H1 (cell line): ENCODE results near the gene LYPD6. TPM values are rescaled to one million over a fixed set of nuclear protein-coding genes. Genes with fewer than 3 reads are reported as not detected.

Source experiments
- CTCF ChIA-PET: fragments of 300-600 bp; sonication (Branson Sonifier 250); formaldehyde crosslinking; loops from one replicate; lab custom pipeline; 2021; ENCODE audit not compliant: partially characterized antibody; lab: Charles Lee
- POLR2A ChIA-PET: fragments of 300-600 bp; sonication (Branson Sonifier 250); formaldehyde crosslinking; loops from one replicate; lab custom pipeline; 2021; ENCODE audit warnings: inconsistent platforms; ENCODE audit not compliant: partially characterized antibody; lab: Charles Lee
- DNase-seq, 2 experiments: peaks; one replicate each; pipeline versions ENCODE4 v3.0.0 to v3.0.0-alpha.2; 2010 to 2022; ENCODE audit warnings: low spot score in 2 of 2, low read depth in 1 of 2, mixed read lengths in 1 of 2
- FAIRE-seq: peaks from 2 replicates; lab custom pipeline; 2011; peaks lifted over from hg19 to GRCh38; lab: Jason Lieb, UNC
- H2AFZ ChIP-seq: 2 replicates; pipeline ENCODE4 v1.8.1; 2012; ENCODE audit warnings: low read length, inconsistent platforms
- H2AK5ac ChIP-seq: 2 replicates; pipeline ENCODE4 v1.6.1; 2013; ENCODE audit warnings: low read depth, low read length
- H2BK120ac ChIP-seq: replicated peaks from 2 replicates; pipeline ENCODE3; 2013; ENCODE audit warnings: low read depth, low read length, inconsistent platforms
- H2BK12ac ChIP-seq: 2 replicates; pipeline ENCODE4 v1.6.1; 2013; ENCODE audit warnings: low read depth, low read length
- H2BK15ac ChIP-seq: 2 replicates; pipeline ENCODE4 v1.6.1; 2013; ENCODE audit warnings: low read length
- H2BK20ac ChIP-seq: 2 replicates; pipeline ENCODE4 v1.6.1; 2013; ENCODE audit warnings: low read length
- H2BK5ac ChIP-seq: 2 replicates; pipeline ENCODE4 v1.6.1; 2013; ENCODE audit warnings: low read depth, low read length
- H3K14ac ChIP-seq: 2 replicates; pipeline ENCODE4 v1.6.1; 2013; ENCODE audit warnings: inconsistent platforms; ENCODE audit not compliant: insufficient read length
- H3K18ac ChIP-seq: 2 replicates; pipeline ENCODE4 v1.6.1; 2013; ENCODE audit warnings: low read length; ENCODE audit errors: extremely low read depth
- H3K23ac ChIP-seq: 2 replicates; pipeline ENCODE4 v1.6.1; 2013; ENCODE audit warnings: inconsistent platforms; ENCODE audit not compliant: insufficient read length
- H3K23me2 ChIP-seq: 2 replicates; pipeline ENCODE4 v1.6.1; 2013; ENCODE audit warnings: low read depth, low read length
- H3K27ac ChIP-seq: 2 replicates; pipeline ENCODE4 v1.6.1; 2011; ENCODE audit warnings: low read depth, low read length, inconsistent platforms
- H3K27me3 ChIP-seq, 4 experiments: replicated peaks in 1 of 4; 1 replicate in 1 of 4; 2 replicates in 3 of 4; pipeline versions ENCODE4 v1.6.1 to v1.8.1; 2011 to 2013; ENCODE audit warnings: low read length in 3 of 4, mild to moderate bottlenecking in 3 of 4, inconsistent platforms in 2 of 4, mixed read lengths in 2 of 4, moderate library complexity in 1 of 4; ENCODE audit not compliant: control insufficient read depth in 3 of 4, insufficient read depth in 3 of 4; ENCODE audit errors: extremely low read depth in 1 of 4
- H3K36me3 ChIP-seq, 4 experiments: 2 replicates each; pipeline versions ENCODE4 v1.6.1 to v1.8.1; 2011 to 2013; ENCODE audit warnings: mild to moderate bottlenecking in 4 of 4, low read length in 3 of 4, moderate library complexity in 2 of 4, control low read depth in 1 of 4, inconsistent platforms in 1 of 4; ENCODE audit not compliant: insufficient read depth in 4 of 4, control insufficient read depth in 2 of 4
- H3K4ac ChIP-seq: replicated peaks from 2 replicates; pipeline ENCODE3; 2013; ENCODE audit warnings: low read length, low read depth, mixed read lengths, inconsistent platforms; ENCODE audit not compliant: insufficient read length
- H3K4me1 ChIP-seq, 4 experiments: replicated peaks in 1 of 4; 1 replicate in 1 of 4; 2 replicates in 3 of 4; pipeline versions ENCODE4 v1.6.1 to v1.8.1; 2011 to 2013; ENCODE audit warnings: low read length in 3 of 4, inconsistent platforms in 2 of 4, mixed read lengths in 1 of 4; ENCODE audit not compliant: insufficient read depth in 4 of 4, control insufficient read depth in 3 of 4
- H3K4me2 ChIP-seq, 2 experiments: 2 replicates each; pipeline versions ENCODE4 v1.6.1 to v1.8.1; 2011 to 2013; ENCODE audit warnings: low read depth in 2 of 2, low read length in 2 of 2, control low read depth in 1 of 2, inconsistent platforms in 1 of 2, mild to moderate bottlenecking in 1 of 2; ENCODE audit not compliant: insufficient read depth in 1 of 2
- H3K4me3 ChIP-seq, 4 experiments: fragments of 200-600, 300-600 bp in 1 of 4; sonication (generic), shearing (Covaris generic), sonication (Bioruptor Twin) in 1 of 4; 2 replicates each; pipeline versions ENCODE4 v1.5.1 to v1.8.1; 2011 to 2016; ENCODE audit warnings: low read length in 4 of 4, low read depth in 3 of 4, control low read depth in 2 of 4, inconsistent platforms in 2 of 4, mild to moderate bottlenecking in 2 of 4, mixed read lengths in 1 of 4, moderate library complexity in 1 of 4; ENCODE audit not compliant: insufficient read depth in 2 of 4; ENCODE audit errors: extremely low read depth in 1 of 4
- H3K56ac ChIP-seq: replicated peaks from 2 replicates; pipeline ENCODE3; 2013; ENCODE audit warnings: low read depth, mild to moderate bottlenecking, mixed read lengths, low read length, inconsistent platforms; ENCODE audit not compliant: insufficient read length
- H3K79me1 ChIP-seq: 2 replicates; pipeline ENCODE4 v1.6.1; 2013; ENCODE audit warnings: low read depth, low read length, control low read depth
- H3K79me2 ChIP-seq, 2 experiments: 2 replicates each; pipeline versions ENCODE4 v1.6.1 to v1.8.1; 2012 to 2013; ENCODE audit warnings: low read length in 2 of 2, mild to moderate bottlenecking in 2 of 2, inconsistent platforms in 1 of 2; ENCODE audit not compliant: insufficient read depth in 2 of 2, control insufficient read depth in 1 of 2
- H3K9ac ChIP-seq, 4 experiments: replicated peaks in 1 of 4; 1 replicate in 1 of 4; 2 replicates in 3 of 4; pipeline versions ENCODE4 v1.6.1 to v1.8.1; 2011 to 2013; ENCODE audit warnings: low read depth in 3 of 4, low read length in 3 of 4, control low read depth in 2 of 4, mild to moderate bottlenecking in 2 of 4, moderate library complexity in 2 of 4, inconsistent platforms in 1 of 4; ENCODE audit errors: extremely low read depth in 1 of 4
- H3K9me3 ChIP-seq, 2 experiments: 2 replicates each; pipeline versions ENCODE4 v1.6.1 to v1.8.1; 2012 to 2013; ENCODE audit warnings: mild to moderate bottlenecking in 2 of 2, moderate library complexity in 2 of 2, control low read depth in 1 of 2, inconsistent platforms in 1 of 2, low read depth in 1 of 2, low read length in 1 of 2, mixed read lengths in 1 of 2; ENCODE audit not compliant: insufficient read depth in 2 of 2
- H4K20me1 ChIP-seq, 2 experiments: replicated peaks in 1 of 2; 2 replicates each; pipeline versions ENCODE3 to v1.8.1; 2011 to 2013; ENCODE audit warnings: inconsistent platforms in 2 of 2, low read length in 2 of 2, mild to moderate bottlenecking in 1 of 2; ENCODE audit not compliant: insufficient read depth in 2 of 2, control insufficient read depth in 1 of 2
- H4K5ac ChIP-seq: 2 replicates; pipeline ENCODE4 v1.6.1; 2013; ENCODE audit warnings: low read length, low read depth, mixed read lengths, inconsistent platforms; ENCODE audit not compliant: insufficient read length
- H4K8ac ChIP-seq: 2 replicates; pipeline ENCODE4 v1.8.0; 2013; ENCODE audit warnings: mild to moderate bottlenecking, moderate library complexity, low read length, inconsistent platforms; ENCODE audit not compliant: insufficient read depth; ENCODE audit errors: extremely low read depth
- H4K91ac ChIP-seq: replicated peaks from 2 replicates; pipeline ENCODE3; 2013; ENCODE audit warnings: low read length, mixed read lengths, inconsistent platforms; ENCODE audit not compliant: insufficient read length
- BACH1 ChIP-seq: IDR thresholded peaks from 2 replicates; pipeline ENCODE4 v1.6.1; 2012; ENCODE audit warnings: low read length, improper control_type of control experiment
- CHD1 ChIP-seq: IDR thresholded peaks from 2 replicates; pipeline ENCODE4 v1.6.1; 2012; ENCODE audit warnings: low read depth, low read length, improper control_type of control experiment
- EGR1 ChIP-seq: IDR thresholded peaks from 2 replicates; pipeline ENCODE4 v1.6.1; 2011; ENCODE audit warnings: low read depth, low read length, borderline replicate concordance
- EZH2 ChIP-seq: fragments of 200-600 bp; sonication (generic); IDR thresholded peaks from 2 replicates; pipeline ENCODE4 v1.7.1; 2012; ENCODE audit warnings: low read depth, mild to moderate bottlenecking, moderate library complexity, low read length, inconsistent platforms; ENCODE audit not compliant: severe bottlenecking
- JUN ChIP-seq: IDR thresholded peaks from 2 replicates; pipeline ENCODE4 v1.6.1; 2011; ENCODE audit warnings: low read depth, mild to moderate bottlenecking, improper control_type of control experiment, low read length
- NRF1 ChIP-seq: IDR thresholded peaks from 2 replicates; pipeline ENCODE4 v1.6.1; 2011; ENCODE audit warnings: mild to moderate bottlenecking, low read depth, low read length, improper control_type of control experiment
- RAD21 ChIP-seq, 2 experiments: IDR thresholded peaks in 1 of 2; conservative IDR thresholded peaks in 1 of 2; 2 replicates each; pipeline ENCODE4 v1.6.1; 2011; ENCODE audit warnings: low read depth in 2 of 2, low read length in 2 of 2, improper control_type of control experiment in 1 of 2, inconsistent platforms in 1 of 2, mild to moderate bottlenecking in 1 of 2, moderate library complexity in 1 of 2
- SAP30 ChIP-seq: fragments of 300-600 bp; sonication (generic); IDR thresholded peaks from 2 replicates; pipeline ENCODE4 v1.7.1; 2012; ENCODE audit warnings: low read length, moderate library complexity, mild to moderate bottlenecking, inconsistent platforms; ENCODE audit not compliant: insufficient read depth, insufficient replicate concordance
- SP2 ChIP-seq: IDR thresholded peaks from 2 replicates; pipeline ENCODE4 v1.6.1; 2012; ENCODE audit warnings: mild to moderate bottlenecking, low read length, inconsistent platforms
- SP4 ChIP-seq: IDR thresholded peaks from 2 replicates; pipeline ENCODE4 v1.6.1; 2012; ENCODE audit warnings: low read length, inconsistent platforms
- TBP ChIP-seq: IDR thresholded peaks from 2 replicates; pipeline ENCODE4 v1.6.1; 2011; ENCODE audit warnings: low read depth, low read length, improper control_type of control experiment
- TEAD4 ChIP-seq: IDR thresholded peaks from 2 replicates; pipeline ENCODE4 v1.6.1; 2012; ENCODE audit warnings: low read depth, low read length, inconsistent platforms, mixed read lengths
- WGBS, 2 experiments: shearing (Covaris generic) in 1 of 2; methylation state at CpG; one replicate each; pipeline versions ENCODE4 v1.1.6 to v1.1.7; 2013 to 2015; ENCODE audit warnings: low lambda C conversion rate in 2 of 2, mixed read lengths in 2 of 2, inconsistent platforms in 1 of 2, low coverage in 1 of 2, missing lambda C conversion rate in 1 of 2; ENCODE audit not compliant: insufficient replicate concordance in 2 of 2, insufficient coverage in 1 of 2, insufficient read length in 1 of 2; ENCODE audit errors: extremely low coverage in 1 of 2, missing lambda C conversion rate in 1 of 2; 5-methylcytosine and 5-hydroxymethylcytosine counted together
- polyA plus RNA-seq, 7 experiments: library from polyadenylated mRNA; depleted of rRNA in 3 of 7; stranded (reverse) in 5 of 7; unstranded in 2 of 7; fragments of >200 nt in 5 of 7; fragments of 200-250 nt in 2 of 7; gene quantifications; 1 replicate in 5 of 7; 2 replicates in 1 of 7; 4 replicates in 1 of 7; pipeline versions ENCODE4 v1.2.1 to v1.2.3, GENCODE V29; 2011 to 2013; ENCODE audit warnings: missing spikeins in 2 of 7, mixed read lengths in 2 of 7
- total RNA-seq: library from RNA; stranded (reverse); fragmentation: NEBNext Ultra II Directional; extraction: Animal tissue kit (Norgen Biotek cat#: 25700); gene quantifications from 2 replicates; pipeline ENCODE4 v1.2.1, GENCODE V29; 2021
- TF ChIP-seq, protein P1 (sequence below): IDR thresholded peaks from 2 replicates; pipeline ENCODE4 v1.6.1; 2011; ENCODE audit warnings: low read depth, mild to moderate bottlenecking, low read length; ENCODE audit not compliant: insufficient read depth

LYPD6 gene
- total and polyA plus RNA-seq, 2 of the 8 experiments (the other 6 are each of a cell fraction or from before 2014, with no cell fraction given): 5.6 to 8.9 TPM

GRCh38 chr2:149483004-149483605 is 152.7 kb downstream of the LYPD6 start:
- H4K20me1 ChIP-seq: no peaks in the 10 kb centered on the region
- H2AK5ac ChIP-seq: no peak overlapping the region
- H3K56ac ChIP-seq: no peak overlapping the region
- no peaks in the 10 kb centered on the region for H3K27me3 ChIP-seq
- no peaks in the 10 kb centered on the region for H3K79me1 ChIP-seq
- POLR2A ChIA-PET: interaction anchor here (0.6 kb wide), 1 partner anchor 43 kb away, joined by 3 read pairs; no protein-coding TSS in a partner anchor
- no peak overlapping the region for H4K91ac ChIP-seq
- no peak overlapping the region for H3K23ac ChIP-seq
- FAIRE-seq: no peak
- H2BK15ac ChIP-seq: no peak overlapping the region
- CTCF ChIA-PET: interaction anchor here (1.7 kb wide), 1 partner anchor 445 kb away, joined by 4 read pairs; the partner anchor contains the start of gene LYPD6B
- no peaks in the 10 kb centered on the region for H3K4me1 ChIP-seq
- no peak overlapping the region for H3K18ac ChIP-seq
- H3K4ac ChIP-seq: no peak overlapping the region
- H2BK120ac ChIP-seq: no peak overlapping the region
- no peak overlapping the region for H2BK12ac ChIP-seq
- no peak overlapping the region for H2BK5ac ChIP-seq
- H3K4me2 ChIP-seq: no peak overlapping the region
- H3K27ac ChIP-seq: no peak overlapping the region
- no peak overlapping the region for H3K9ac ChIP-seq
- no peaks in the 10 kb centered on the region for H3K23me2 ChIP-seq
- no peak overlapping the region for H2BK20ac ChIP-seq
- no peaks in the 10 kb centered on the region for H3K36me3 ChIP-seq
- H3K4me3 ChIP-seq: no peak overlapping the region
- no peak for DNase-seq
- no peak overlapping the region for H4K8ac ChIP-seq
- H2AFZ ChIP-seq: no peak overlapping the region
- no peaks in the 10 kb centered on the region for H3K79me2 ChIP-seq
- H4K5ac ChIP-seq: no peak overlapping the region
- H3K9me3 ChIP-seq: no peaks in the 10 kb centered on the region
- no peak overlapping the region for H3K14ac ChIP-seq
- WGBS, 2 experiments: 83% methylated on average over 4 of the region's 4 CpGs; no CpG with 5 or more reads in 1 of the 2 experiments
- TF ChIP-seq RAD21 (IDR thresholded peaks at IDR 0.05 in 1 of 2, conservative IDR thresholded peaks at IDR 0.05 in 1 of 2; ENCODE audit: low read depth in 2 of 2, low read length in 2 of 2): no peak
- TF ChIP-seq CHD1: no peak
- no peak for TF ChIP-seq SAP30
- TF ChIP-seq NRF1: no peak
- no peak for TF ChIP-seq SP4
- TF ChIP-seq EZH2: no peak
- TF ChIP-seq SP2: no peak
- TF ChIP-seq, protein P1, sequence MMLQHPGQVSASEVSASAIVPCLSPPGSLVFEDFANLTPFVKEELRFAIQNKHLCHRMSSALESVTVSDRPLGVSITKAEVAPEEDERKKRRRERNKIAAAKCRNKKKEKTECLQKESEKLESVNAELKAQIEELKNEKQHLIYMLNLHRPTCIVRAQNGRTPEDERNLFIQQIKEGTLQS: no peak
- no peak for TF ChIP-seq EGR1
- TF ChIP-seq BACH1: no peak
- no peak for TF ChIP-seq TEAD4
- no peak for TF ChIP-seq JUN
- no peak for TF ChIP-seq TBP
